WTC11 (cell line): Measurements from ENCODE around the gene CACNA1C. TPM values are rescaled to one million over a fixed set of nuclear protein-coding genes. Genes with fewer than 3 reads are reported as not detected.
A peak's percentile ranks its signal among the peaks of the same experiment; 100 is the strongest.

Source experiments
- ATAC-seq: fragments of 200-7000 bp; cut with Tn5 transposase; 2 replicates; pipeline ENCODE4 v1.10.0; 2021; ENCODE audit warnings: mild to moderate bottlenecking, moderate library complexity
- CTCF ChIA-PET: fragments of 300-600 bp; sonication (Branson Sonifier 250); formaldehyde crosslinking; loops from one replicate; lab custom pipeline; 2021; ENCODE audit warnings: antibody characterized with exemption; lab: Charles Lee
- POLR2A ChIA-PET: fragments of 350-600 bp; sonication (Branson Sonifier 250); formaldehyde crosslinking; loops from one replicate; lab custom pipeline; 2021; ENCODE audit warnings: antibody characterized with exemption; lab: Charles Lee
- DNase-seq: peaks from one replicate; pipeline ENCODE4 v3.0.0; 2021; ENCODE audit warnings: low spot score
- H3K27ac Mint-ChIP-seq: 2 replicates; pipeline ENCODE4 v1.8.0; 2021; ENCODE audit warnings: mixed read lengths
- H3K27me3 Mint-ChIP-seq: 2 replicates; pipeline ENCODE4 v1.8.0; 2021; ENCODE audit warnings: low read depth, mild to moderate bottlenecking, moderate library complexity, mixed read lengths
- H3K36me3 Mint-ChIP-seq: 2 replicates; pipeline ENCODE4 v1.8.0; 2021; ENCODE audit warnings: mixed read lengths
- H3K4me1 Mint-ChIP-seq: 2 replicates; pipeline ENCODE4 v1.8.0; 2022; ENCODE audit warnings: mixed read lengths
- H3K4me3 Mint-ChIP-seq: 2 replicates; pipeline ENCODE4 v1.8.0; 2021; ENCODE audit warnings: mild to moderate bottlenecking, moderate library complexity, mixed read lengths
- H3K9me3 Mint-ChIP-seq: 2 replicates; pipeline ENCODE4 v1.8.0; 2021; ENCODE audit warnings: mixed read lengths
- FOXP1 ChIP-seq: sonication (generic); formaldehyde crosslinking; IDR thresholded peaks from 2 replicates; pipeline ENCODE4 v1.8.0; 2022; ENCODE audit warnings: missing genetic modification reagents, mild to moderate bottlenecking, moderate library complexity, borderline replicate concordance
- GRHL2 ChIP-seq: fragments of 250-450 bp; sonication (Bioruptor Pico); IDR thresholded peaks from 2 replicates; pipeline ENCODE4 v1.8.0; 2022; ENCODE audit warnings: mild to moderate bottlenecking, moderate library complexity; ENCODE audit not compliant: insufficient replicate concordance, severe bottlenecking
- MYBL2 ChIP-seq: sonication (generic); formaldehyde crosslinking; IDR thresholded peaks from 2 replicates; pipeline ENCODE4 v1.8.1; 2023; ENCODE audit warnings: mild to moderate bottlenecking, moderate library complexity, missing genetic modification reagents
- NFE2L1 ChIP-seq: sonication (generic); formaldehyde crosslinking; IDR thresholded peaks from 2 replicates; pipeline ENCODE4 v1.8.1; 2023; ENCODE audit warnings: missing genetic modification reagents
- NR1H2 ChIP-seq: sonication (generic); formaldehyde crosslinking; IDR thresholded peaks from 2 replicates; pipeline ENCODE4 v1.9.0; 2021; ENCODE audit warnings: mild to moderate bottlenecking, moderate library complexity, missing genetic modification reagents
- NR2C2 ChIP-seq: sonication (generic); formaldehyde crosslinking; IDR thresholded peaks from 2 replicates; pipeline ENCODE4 v1.8.0; 2022; ENCODE audit warnings: mild to moderate bottlenecking, missing genetic modification reagents
- RORB ChIP-seq: fragments of 250-450 bp; sonication (Bioruptor Pico); IDR thresholded peaks from 2 replicates; pipeline ENCODE4 v1.9.0; 2021; ENCODE audit warnings: mild to moderate bottlenecking
- ZBTB21 ChIP-seq: sonication (generic); formaldehyde crosslinking; IDR thresholded peaks from 2 replicates; pipeline ENCODE4 v1.8.1; 2023; ENCODE audit warnings: mild to moderate bottlenecking, missing genetic modification reagents, borderline replicate concordance
- ZNF423 ChIP-seq: fragments of 250-450 bp; sonication (Bioruptor Pico); IDR thresholded peaks from 2 replicates; pipeline ENCODE4 v2.1.2; 2022; ENCODE audit warnings: mild to moderate bottlenecking, moderate library complexity
- total RNA-seq: library from RNA; stranded (reverse); gene quantifications from 3 replicates; pipeline ENCODE4 v1.2.3, GENCODE V29; 2021
- TF ChIP-seq, protein P1 (sequence below): sonication (generic); formaldehyde crosslinking; IDR thresholded peaks from 2 replicates; pipeline ENCODE4 v1.8.1; 2022; ENCODE audit warnings: low read depth, mild to moderate bottlenecking, moderate library complexity, missing genetic modification reagents, borderline replicate concordance
- TF ChIP-seq, protein P2 (sequence below): sonication (generic); formaldehyde crosslinking; IDR thresholded peaks from 2 replicates; pipeline ENCODE4 v1.8.1; 2022; ENCODE audit warnings: missing genetic modification reagents, borderline replicate concordance
- TF ChIP-seq, protein P3 (sequence below): sonication (generic); formaldehyde crosslinking; IDR thresholded peaks from 2 replicates; pipeline ENCODE4 v1.8.1; 2022; ENCODE audit warnings: low read depth, missing genetic modification reagents, borderline replicate concordance
- TF ChIP-seq, protein P4 (sequence below): sonication (generic); formaldehyde crosslinking; IDR thresholded peaks from 2 replicates; pipeline ENCODE4 v1.8.1; 2023; ENCODE audit warnings: mild to moderate bottlenecking, missing genetic modification reagents, borderline replicate concordance
- TF ChIP-seq, protein P5 (sequence below): sonication (generic); formaldehyde crosslinking; IDR thresholded peaks from 2 replicates; pipeline ENCODE4 v1.8.0; 2022; ENCODE audit warnings: mild to moderate bottlenecking, missing genetic modification reagents
- TF ChIP-seq, protein P6 (sequence below): sonication (generic); formaldehyde crosslinking; IDR thresholded peaks from 2 replicates; pipeline ENCODE4 v1.8.1; 2022; ENCODE audit warnings: mild to moderate bottlenecking, moderate library complexity, missing genetic modification reagents
- TF ChIP-seq, protein P7 (sequence below): fragments of 250-450 bp; sonication (Bioruptor Pico); IDR thresholded peaks from 2 replicates; pipeline ENCODE4 v1.8.0; 2021; ENCODE audit warnings: mild to moderate bottlenecking

Gene CACNA1C
- total RNA-seq, 1 experiment from 2014 or later: 1.7 TPM

DNA sequence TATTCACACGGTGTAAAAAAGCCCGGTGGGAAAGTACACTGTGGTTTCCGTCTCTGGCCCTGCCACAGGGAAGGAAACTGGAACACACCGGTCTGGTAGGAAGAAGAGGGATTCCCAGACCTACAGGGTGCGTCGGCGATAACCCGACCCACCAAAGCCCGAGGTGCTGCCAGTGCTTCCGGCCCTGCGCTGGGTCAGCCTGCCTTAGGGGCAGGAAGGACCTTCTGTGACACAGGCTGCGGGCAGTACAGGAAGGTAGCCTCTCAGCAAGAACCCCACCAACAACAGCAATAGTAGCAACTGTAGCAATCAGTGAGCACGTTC, 572.5 kb downstream of the CACNA1C start:
- TF ChIP-seq, protein P1, sequence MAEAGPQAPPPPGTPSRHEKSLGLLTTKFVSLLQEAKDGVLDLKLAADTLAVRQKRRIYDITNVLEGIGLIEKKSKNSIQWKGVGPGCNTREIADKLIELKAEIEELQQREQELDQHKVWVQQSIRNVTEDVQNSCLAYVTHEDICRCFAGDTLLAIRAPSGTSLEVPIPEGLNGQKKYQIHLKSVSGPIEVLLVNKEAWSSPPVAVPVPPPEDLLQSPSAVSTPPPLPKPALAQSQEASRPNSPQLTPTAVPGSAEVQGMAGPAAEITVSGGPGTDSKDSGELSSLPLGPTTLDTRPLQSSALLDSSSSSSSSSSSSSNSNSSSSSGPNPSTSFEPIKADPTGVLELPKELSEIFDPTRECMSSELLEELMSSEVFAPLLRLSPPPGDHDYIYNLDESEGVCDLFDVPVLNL (CRISPR knock-in tag): no peak
- TF ChIP-seq, protein P2, sequence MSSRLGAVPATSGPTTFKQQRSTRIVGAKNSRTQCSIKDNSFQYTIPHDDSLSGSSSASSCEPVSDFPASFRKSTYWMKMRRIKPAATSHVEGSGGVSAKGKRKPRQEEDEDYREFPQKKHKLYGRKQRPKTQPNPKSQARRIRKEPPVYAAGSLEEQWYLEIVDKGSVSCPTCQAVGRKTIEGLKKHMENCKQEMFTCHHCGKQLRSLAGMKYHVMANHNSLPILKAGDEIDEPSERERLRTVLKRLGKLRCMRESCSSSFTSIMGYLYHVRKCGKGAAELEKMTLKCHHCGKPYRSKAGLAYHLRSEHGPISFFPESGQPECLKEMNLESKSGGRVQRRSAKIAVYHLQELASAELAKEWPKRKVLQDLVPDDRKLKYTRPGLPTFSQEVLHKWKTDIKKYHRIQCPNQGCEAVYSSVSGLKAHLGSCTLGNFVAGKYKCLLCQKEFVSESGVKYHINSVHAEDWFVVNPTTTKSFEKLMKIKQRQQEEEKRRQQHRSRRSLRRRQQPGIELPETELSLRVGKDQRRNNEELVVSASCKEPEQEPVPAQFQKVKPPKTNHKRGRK (CRISPR knock-in tag): no peak
- TF ChIP-seq MYBL2 (CRISPR knock-in tag) (no peak), ZNF423 (CRISPR knock-in tag) (no peak), ZBTB21 (CRISPR knock-in tag) (no peak), RORB (CRISPR knock-in tag) (no peak), NFE2L1 (CRISPR knock-in tag) (no peak), NR1H2 (CRISPR knock-in tag) (no peak), GRHL2 (CRISPR knock-in tag) (no peak), FOXP1 (CRISPR knock-in tag) (no peak), NR2C2 (no peak)
- TF ChIP-seq, protein P3, sequence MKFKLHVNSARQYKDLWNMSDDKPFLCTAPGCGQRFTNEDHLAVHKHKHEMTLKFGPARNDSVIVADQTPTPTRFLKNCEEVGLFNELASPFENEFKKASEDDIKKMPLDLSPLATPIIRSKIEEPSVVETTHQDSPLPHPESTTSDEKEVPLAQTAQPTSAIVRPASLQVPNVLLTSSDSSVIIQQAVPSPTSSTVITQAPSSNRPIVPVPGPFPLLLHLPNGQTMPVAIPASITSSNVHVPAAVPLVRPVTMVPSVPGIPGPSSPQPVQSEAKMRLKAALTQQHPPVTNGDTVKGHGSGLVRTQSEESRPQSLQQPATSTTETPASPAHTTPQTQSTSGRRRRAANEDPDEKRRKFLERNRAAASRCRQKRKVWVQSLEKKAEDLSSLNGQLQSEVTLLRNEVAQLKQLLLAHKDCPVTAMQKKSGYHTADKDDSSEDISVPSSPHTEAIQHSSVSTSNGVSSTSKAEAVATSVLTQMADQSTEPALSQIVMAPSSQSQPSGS (CRISPR knock-in tag): no peak
- TF ChIP-seq, protein P4, sequence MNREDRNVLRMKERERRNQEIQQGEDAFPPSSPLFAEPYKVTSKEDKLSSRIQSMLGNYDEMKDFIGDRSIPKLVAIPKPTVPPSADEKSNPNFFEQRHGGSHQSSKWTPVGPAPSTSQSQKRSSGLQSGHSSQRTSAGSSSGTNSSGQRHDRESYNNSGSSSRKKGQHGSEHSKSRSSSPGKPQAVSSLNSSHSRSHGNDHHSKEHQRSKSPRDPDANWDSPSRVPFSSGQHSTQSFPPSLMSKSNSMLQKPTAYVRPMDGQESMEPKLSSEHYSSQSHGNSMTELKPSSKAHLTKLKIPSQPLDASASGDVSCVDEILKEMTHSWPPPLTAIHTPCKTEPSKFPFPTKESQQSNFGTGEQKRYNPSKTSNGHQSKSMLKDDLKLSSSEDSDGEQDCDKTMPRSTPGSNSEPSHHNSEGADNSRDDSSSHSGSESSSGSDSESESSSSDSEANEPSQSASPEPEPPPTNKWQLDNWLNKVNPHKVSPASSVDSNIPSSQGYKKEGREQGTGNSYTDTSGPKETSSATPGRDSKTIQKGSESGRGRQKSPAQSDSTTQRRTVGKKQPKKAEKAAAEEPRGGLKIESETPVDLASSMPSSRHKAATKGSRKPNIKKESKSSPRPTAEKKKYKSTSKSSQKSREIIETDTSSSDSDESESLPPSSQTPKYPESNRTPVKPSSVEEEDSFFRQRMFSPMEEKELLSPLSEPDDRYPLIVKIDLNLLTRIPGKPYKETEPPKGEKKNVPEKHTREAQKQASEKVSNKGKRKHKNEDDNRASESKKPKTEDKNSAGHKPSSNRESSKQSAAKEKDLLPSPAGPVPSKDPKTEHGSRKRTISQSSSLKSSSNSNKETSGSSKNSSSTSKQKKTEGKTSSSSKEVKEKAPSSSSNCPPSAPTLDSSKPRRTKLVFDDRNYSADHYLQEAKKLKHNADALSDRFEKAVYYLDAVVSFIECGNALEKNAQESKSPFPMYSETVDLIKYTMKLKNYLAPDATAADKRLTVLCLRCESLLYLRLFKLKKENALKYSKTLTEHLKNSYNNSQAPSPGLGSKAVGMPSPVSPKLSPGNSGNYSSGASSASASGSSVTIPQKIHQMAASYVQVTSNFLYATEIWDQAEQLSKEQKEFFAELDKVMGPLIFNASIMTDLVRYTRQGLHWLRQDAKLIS (CRISPR knock-in tag): no peak
- TF ChIP-seq, protein P5, sequence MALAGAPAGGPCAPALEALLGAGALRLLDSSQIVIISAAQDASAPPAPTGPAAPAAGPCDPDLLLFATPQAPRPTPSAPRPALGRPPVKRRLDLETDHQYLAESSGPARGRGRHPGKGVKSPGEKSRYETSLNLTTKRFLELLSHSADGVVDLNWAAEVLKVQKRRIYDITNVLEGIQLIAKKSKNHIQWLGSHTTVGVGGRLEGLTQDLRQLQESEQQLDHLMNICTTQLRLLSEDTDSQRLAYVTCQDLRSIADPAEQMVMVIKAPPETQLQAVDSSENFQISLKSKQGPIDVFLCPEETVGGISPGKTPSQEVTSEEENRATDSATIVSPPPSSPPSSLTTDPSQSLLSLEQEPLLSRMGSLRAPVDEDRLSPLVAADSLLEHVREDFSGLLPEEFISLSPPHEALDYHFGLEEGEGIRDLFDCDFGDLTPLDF (CRISPR knock-in tag): no peak
- TF ChIP-seq, protein P6, sequence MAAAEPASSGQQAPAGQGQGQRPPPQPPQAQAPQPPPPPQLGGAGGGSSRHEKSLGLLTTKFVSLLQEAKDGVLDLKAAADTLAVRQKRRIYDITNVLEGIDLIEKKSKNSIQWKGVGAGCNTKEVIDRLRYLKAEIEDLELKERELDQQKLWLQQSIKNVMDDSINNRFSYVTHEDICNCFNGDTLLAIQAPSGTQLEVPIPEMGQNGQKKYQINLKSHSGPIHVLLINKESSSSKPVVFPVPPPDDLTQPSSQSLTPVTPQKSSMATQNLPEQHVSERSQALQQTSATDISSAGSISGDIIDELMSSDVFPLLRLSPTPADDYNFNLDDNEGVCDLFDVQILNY (CRISPR knock-in tag): no peak
- TF ChIP-seq, protein P7, sequence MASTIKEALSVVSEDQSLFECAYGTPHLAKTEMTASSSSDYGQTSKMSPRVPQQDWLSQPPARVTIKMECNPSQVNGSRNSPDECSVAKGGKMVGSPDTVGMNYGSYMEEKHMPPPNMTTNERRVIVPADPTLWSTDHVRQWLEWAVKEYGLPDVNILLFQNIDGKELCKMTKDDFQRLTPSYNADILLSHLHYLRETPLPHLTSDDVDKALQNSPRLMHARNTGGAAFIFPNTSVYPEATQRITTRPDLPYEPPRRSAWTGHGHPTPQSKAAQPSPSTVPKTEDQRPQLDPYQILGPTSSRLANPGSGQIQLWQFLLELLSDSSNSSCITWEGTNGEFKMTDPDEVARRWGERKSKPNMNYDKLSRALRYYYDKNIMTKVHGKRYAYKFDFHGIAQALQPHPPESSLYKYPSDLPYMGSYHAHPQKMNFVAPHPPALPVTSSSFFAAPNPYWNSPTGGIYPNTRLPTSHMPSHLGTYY: no peak
- Mint-ChIP-seq H3K36me3 (no peaks in the 10 kb centered on the region), H3K9me3 (no peaks in the 10 kb centered on the region), H3K4me1 (peaks cover 29% of the 10 kb centered on the region), H3K27ac (0 out of 2 replicates have a peak overlapping the region, but pooled peaks have one; percentile 54), H3K4me3 (no peak overlapping the region), H3K27me3 (no peaks in the 10 kb centered on the region; the same call in 1 of the 2 replicates)
- ATAC-seq (peak; percentile 27), DNase-seq (peak; percentile 29)
- CTCF ChIA-PET: interaction anchor here (0.6 to 3.7 kb wide), 35 partner anchors 9 to 672 kb away, joined by 3 to 30 read pairs (median 6); no protein-coding TSS in a partner anchor
- POLR2A ChIA-PET: no interaction called here
